ENCODE measurements around the gene GRK5. TPM values are rescaled to one million over a fixed set of nuclear protein-coding genes. Genes with fewer than 3 reads are reported as not detected.
"Not testable (repeated sequence)": the region's sequence is repeated elsewhere in the genome, so short reads cannot be mapped to it uniquely, and the experiment has no call there.

GRK5 gene
- total RNA-seq, 2 experiments from 2014 or later: 23.2 to 29.5 TPM

DNA sequence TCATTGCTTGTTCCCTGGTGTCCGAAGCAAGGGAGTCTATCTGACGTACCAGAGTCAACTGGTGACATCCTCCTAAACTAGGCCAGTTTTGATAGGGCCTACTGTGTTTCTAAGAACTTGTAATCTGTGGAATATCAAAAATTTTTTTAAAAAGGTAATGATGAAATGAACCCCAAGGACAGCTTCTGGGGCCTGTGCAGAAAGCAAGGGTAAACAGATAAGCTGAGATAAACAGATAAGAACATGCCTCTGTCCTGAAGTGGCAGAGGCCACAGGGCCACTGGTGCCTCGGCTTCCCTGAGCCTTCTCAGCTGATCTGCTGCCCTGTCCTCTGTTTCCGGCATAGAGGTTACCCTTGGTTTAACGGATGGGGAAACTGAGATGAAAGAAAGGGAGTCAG is 8.8 kb downstream of the GRK5 start:
- no peak for ATAC-seq
- CTCF ChIA-PET: no interaction called here
- no peaks in the 10 kb centered on the region for H3K9me3 Mint-ChIP-seq (ENCODE audit: low read depth)
- H3K4me1 Mint-ChIP-seq: peaks cover 32% of the 10 kb centered on the region
- no peak overlapping the region for H3K4me3 Mint-ChIP-seq
- H3K27me3 Mint-ChIP-seq: no peaks in the 10 kb centered on the region
- no peak for DNase-seq
- peaks cover 6% of the 10 kb centered on the region for H3K36me3 Mint-ChIP-seq
- H3K27ac Mint-ChIP-seq: no peak overlapping the region

DNA sequence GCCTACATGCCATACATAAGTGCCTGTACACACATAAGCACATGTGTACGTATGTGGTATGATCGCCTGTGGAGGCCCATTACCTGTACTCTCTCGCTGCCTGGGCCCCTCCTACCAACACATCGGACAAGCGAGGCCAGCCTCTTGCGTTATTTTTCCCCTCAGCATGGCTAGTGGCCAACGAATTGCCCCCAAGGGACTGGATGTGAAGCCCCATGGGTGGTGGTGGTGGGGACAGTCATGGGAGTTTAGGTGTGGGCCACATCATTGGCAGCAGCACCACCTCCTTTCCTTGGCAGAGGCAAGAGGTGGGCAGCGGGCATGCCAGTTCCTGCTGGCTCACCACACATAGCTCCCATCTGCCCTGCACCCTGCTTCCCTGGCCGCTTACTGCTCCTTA is 10.0 kb downstream of the GRK5 start:
- CTCF ChIA-PET: interaction anchor here (1.1 to 1.8 kb wide), 2 partner anchors 8 to 15 kb away, joined by 3 to 8 read pairs; no protein-coding TSS in a partner anchor
- Mint-ChIP-seq H3K9me3 (ENCODE audit: low read depth) (no peaks in the 10 kb centered on the region), H3K4me1 (peaks cover 27% of the 10 kb centered on the region), H3K4me3 (no peak overlapping the region), H3K27me3 (no peaks in the 10 kb centered on the region), H3K36me3 (peaks cover 4% of the 10 kb centered on the region), H3K27ac (no peak overlapping the region)
- ATAC-seq (no peak), DNase-seq (no peak)

DNA sequence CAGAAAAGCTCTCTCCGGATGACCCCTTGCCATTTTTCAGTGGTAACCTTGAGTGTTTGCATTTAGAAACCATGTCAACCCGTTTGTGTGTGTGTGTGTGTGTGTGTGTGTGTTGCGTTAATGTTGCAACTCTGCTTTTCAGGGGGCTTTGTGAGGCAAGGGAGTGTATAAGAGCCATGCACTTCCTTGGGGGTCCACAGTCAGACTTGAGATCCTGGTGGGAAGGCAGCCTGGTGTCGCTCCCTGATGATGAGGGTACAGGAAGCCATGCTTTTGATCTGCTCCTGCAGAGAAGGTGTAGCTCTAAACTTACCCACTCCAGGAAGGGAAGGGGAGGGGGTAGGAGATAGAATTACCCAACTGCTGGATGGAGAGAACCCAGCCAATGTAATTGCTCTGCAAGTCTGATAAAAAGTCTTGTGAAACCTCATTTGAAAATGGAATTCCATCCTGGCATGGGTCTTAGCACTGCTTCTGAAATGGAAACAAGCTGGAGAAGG is 10.7 kb downstream of the GRK5 start:
- peaks cover 20% of the 10 kb centered on the region for H3K4me1 Mint-ChIP-seq
- H3K27me3 Mint-ChIP-seq: no peaks in the 10 kb centered on the region
- no peaks in the 10 kb centered on the region for H3K9me3 Mint-ChIP-seq (ENCODE audit: low read depth)
- no peak overlapping the region for H3K27ac Mint-ChIP-seq
- CTCF ChIA-PET: interaction anchor here (1.1 to 1.8 kb wide), 2 partner anchors 9 to 14 kb away, joined by 3 to 8 read pairs; no protein-coding TSS in a partner anchor
- no peak overlapping the region for H3K4me3 Mint-ChIP-seq
- ATAC-seq (no peak), DNase-seq (no peak)
- H3K36me3 Mint-ChIP-seq: peaks cover 3% of the 10 kb centered on the region

GRCh38 chr10:119219871-119220270 is 12.5 kb downstream of the GRK5 start:
- CTCF ChIA-PET: interaction anchor here (1.0 to 1.1 kb wide), 3 partner anchors 8 to 13 kb away, joined by 3 to 7 read pairs (median 3); partner anchors contain the start of gene GRK5
- no peaks in the 10 kb centered on the region for H3K9me3 Mint-ChIP-seq (ENCODE audit: low read depth)
- ATAC-seq: no peak

DNA sequence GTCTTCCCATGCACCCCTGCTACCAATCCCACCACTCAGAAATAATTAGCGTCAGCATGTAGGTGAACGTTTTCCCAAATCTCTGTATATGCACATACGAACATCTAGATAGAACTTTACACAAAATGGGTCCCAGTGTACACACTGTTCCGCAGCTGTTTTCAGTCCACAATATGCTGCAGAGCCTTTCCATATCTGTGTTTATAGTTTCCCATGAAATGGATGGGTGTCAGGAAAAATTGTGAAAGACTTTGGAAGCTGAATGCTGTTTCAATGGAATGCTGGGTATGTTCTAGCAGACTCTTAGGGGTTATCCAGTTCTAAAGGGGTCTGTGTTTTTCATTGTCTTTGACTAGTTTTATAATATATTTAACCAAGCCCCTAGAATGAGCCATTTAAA is 13.8 kb downstream of the GRK5 start:
- CTCF ChIA-PET: interaction anchor here (1.8 kb wide), 1 partner anchor 12 kb away, joined by 10 read pairs; no protein-coding TSS in a partner anchor
- Mint-ChIP-seq H3K27ac (no peak overlapping the region), H3K4me1 (peaks cover 9% of the 10 kb centered on the region), H3K4me3 (no peak overlapping the region), H3K9me3 (ENCODE audit: low read depth) (no peaks in the 10 kb centered on the region), H3K27me3 (no peaks in the 10 kb centered on the region), H3K36me3 (no peaks in the 10 kb centered on the region)
- DNase-seq (no peak), ATAC-seq (no peak)

More at GRCh38 chr10:119219871-119220270, 12.5 kb downstream of the GRK5 start:
- Mint-ChIP-seq H3K27me3 (no peaks in the 10 kb centered on the region), H3K36me3 (no peaks in the 10 kb centered on the region), H3K4me1 (peaks cover 10% of the 10 kb centered on the region), H3K4me3 (no peak overlapping the region), H3K27ac (no peak overlapping the region)
- DNase-seq: no peak

GRCh38 chr10:119221666-119222065 is 14.3 kb downstream of the GRK5 start:
- Mint-ChIP-seq H3K9me3 (ENCODE audit: low read depth) (no peaks in the 10 kb centered on the region), H3K36me3 (no peaks in the 10 kb centered on the region), H3K4me3 (no peak overlapping the region), H3K27ac (no peak overlapping the region), H3K27me3 (no peaks in the 10 kb centered on the region), H3K4me1 (peaks cover 9% of the 10 kb centered on the region)
- CTCF ChIA-PET: interaction anchor here (1.8 kb wide), 1 partner anchor 12 kb away, joined by 10 read pairs; no protein-coding TSS in a partner anchor
- ATAC-seq: no peak
- DNase-seq: no peak

DNA sequence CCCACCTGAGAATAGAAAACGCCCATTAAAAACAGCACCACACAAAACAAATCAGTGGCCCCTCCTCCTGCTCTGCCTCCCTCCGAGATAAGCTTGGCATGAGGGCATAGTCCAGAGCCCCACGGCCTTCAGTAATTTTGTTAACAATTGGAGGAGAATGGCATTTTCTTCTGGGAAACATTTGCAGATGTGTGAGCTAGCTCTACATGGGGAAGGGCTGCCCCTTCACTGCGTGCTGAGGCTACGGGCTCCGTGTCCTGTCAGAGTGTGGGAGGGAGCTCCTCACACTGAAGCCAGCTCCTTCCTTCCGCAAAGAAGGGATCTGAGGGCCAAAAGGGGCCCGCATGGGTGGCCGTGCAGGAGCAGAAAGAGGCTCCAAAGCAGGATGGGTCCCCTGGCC is 15.2 kb downstream of the GRK5 start:
- H3K36me3 Mint-ChIP-seq: no peaks in the 10 kb centered on the region
- H3K27ac Mint-ChIP-seq: no peak overlapping the region
- ATAC-seq: no peak
- CTCF ChIA-PET: interaction anchor here (1.8 kb wide), 1 partner anchor 13 kb away, joined by 10 read pairs; no protein-coding TSS in a partner anchor
- no peak for DNase-seq
- no peaks in the 10 kb centered on the region for H3K9me3 Mint-ChIP-seq (ENCODE audit: low read depth)
- H3K4me3 Mint-ChIP-seq: no peak overlapping the region
- H3K4me1 Mint-ChIP-seq: peaks cover 9% of the 10 kb centered on the region
- no peaks in the 10 kb centered on the region for H3K27me3 Mint-ChIP-seq

DNA sequence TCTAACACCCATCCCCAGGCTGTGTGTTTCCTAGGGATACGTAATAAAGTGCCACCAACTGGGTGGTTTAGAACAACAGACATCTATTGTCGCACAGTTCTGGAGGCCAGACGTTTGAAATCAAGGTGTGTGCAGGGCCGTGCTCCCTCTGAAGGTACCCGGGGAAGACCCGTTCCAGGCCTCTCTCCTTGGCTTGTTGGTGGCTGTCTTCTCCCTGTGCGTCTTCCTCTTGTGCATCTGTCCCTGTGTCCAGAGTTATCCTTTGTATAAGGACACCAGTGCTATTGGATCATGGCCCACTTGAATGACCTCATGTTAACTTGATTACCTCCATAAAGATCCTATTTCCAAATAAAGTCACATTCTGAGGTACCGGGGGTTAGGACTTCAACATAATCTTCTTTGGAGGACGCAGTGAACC is 15.6 kb downstream of the GRK5 start:
- CTCF ChIA-PET: interaction anchor here (1.8 kb wide), 1 partner anchor 13 kb away, joined by 10 read pairs; no protein-coding TSS in a partner anchor
- H3K4me1 Mint-ChIP-seq: peaks cover 9% of the 10 kb centered on the region
- no peaks in the 10 kb centered on the region for H3K9me3 Mint-ChIP-seq (ENCODE audit: low read depth)
- H3K36me3 Mint-ChIP-seq: peaks cover 2% of the 10 kb centered on the region
- DNase-seq (no peak), ATAC-seq (no peak)
- H3K4me3 Mint-ChIP-seq: no peak overlapping the region
- H3K27ac Mint-ChIP-seq: no peak overlapping the region
- H3K27me3 Mint-ChIP-seq: no peaks in the 10 kb centered on the region

GRCh38 chr10:119225083-119225658 is 17.8 kb downstream of the GRK5 start:
- peaks cover under 1% of the 10 kb centered on the region for H3K9me3 Mint-ChIP-seq (ENCODE audit: low read depth)
- H3K27me3 Mint-ChIP-seq: no peaks in the 10 kb centered on the region
- no peak for DNase-seq
- H3K4me1 Mint-ChIP-seq: peaks cover 9% of the 10 kb centered on the region
- H3K27ac Mint-ChIP-seq: no peak overlapping the region
- CTCF ChIA-PET: interaction anchor here (0.9 kb wide), 1 partner anchor 19 kb away, joined by 4 read pairs; no protein-coding TSS in a partner anchor
- peaks cover 12% of the 10 kb centered on the region for H3K36me3 Mint-ChIP-seq
- ATAC-seq: no peak
- no peak overlapping the region for H3K4me3 Mint-ChIP-seq

DNA sequence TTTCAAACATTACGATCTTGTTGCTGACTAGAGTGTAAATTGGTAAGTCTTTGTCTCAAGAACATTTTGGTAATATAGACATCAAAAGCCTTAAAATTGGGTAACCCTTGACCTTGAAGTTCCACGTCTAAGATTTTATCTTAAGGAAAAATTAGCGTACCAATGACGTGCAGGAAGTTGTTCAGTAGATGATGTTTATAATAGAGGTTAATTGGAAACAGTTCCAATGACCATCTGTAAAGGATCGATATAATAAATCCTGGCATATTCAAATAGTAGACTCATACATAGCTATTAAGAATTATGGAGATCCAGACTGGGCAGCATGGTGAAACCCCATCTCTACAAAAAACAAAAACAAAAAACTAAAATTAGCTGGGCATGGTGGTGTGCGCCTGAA is 20.5 kb downstream of the GRK5 start:
- H3K4me3 Mint-ChIP-seq: no peak overlapping the region
- peaks cover 31% of the 10 kb centered on the region for H3K36me3 Mint-ChIP-seq
- H3K27me3 Mint-ChIP-seq: no peaks in the 10 kb centered on the region
- ATAC-seq (no peak), DNase-seq (no peak)
- peaks cover 12% of the 10 kb centered on the region for H3K4me1 Mint-ChIP-seq
- H3K9me3 Mint-ChIP-seq (ENCODE audit: low read depth): peaks cover 13% of the 10 kb centered on the region
- no peak overlapping the region for H3K27ac Mint-ChIP-seq
- CTCF ChIA-PET: no interaction called here

- ATAC-seq (no peak), DNase-seq (no peak)
- Mint-ChIP-seq H3K27me3 (no peaks in the 10 kb centered on the region), H3K27ac (no peak overlapping the region), H3K9me3 (ENCODE audit: low read depth) (peaks cover 13% of the 10 kb centered on the region), H3K4me3 (no peak overlapping the region), H3K36me3 (peaks cover 33% of the 10 kb centered on the region), H3K4me1 (peaks cover 32% of the 10 kb centered on the region)
- CTCF ChIA-PET: interaction anchor here (2.0 kb wide), 1 partner anchor 74 kb away, joined by 4 read pairs; no protein-coding TSS in a partner anchor
Measured at GRCh38 chr10:119231654-119232053, 24.3 kb downstream of the GRK5 start.

DNA sequence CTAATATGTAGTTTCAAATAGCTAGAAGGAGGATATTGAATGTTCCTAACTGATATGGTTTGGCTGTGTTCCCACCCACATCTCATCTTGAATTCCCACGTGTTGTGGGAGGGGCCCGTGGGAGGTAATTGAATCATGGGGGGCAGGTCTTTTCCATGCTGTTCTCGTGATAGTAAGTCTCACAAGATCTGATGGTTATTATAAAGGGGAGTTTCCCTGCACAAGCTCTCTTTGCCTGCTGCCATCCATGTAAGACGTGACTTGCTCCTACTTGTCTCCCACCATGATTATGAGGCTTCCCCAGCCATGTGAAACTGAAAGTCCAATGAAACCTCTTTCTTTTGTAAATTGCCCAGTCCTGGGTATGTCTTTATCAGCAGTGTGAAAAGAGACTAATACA is 25.1 kb downstream of the GRK5 start:
- Mint-ChIP-seq H3K9me3 (ENCODE audit: low read depth) (peaks cover 13% of the 10 kb centered on the region), H3K36me3 (peaks cover 33% of the 10 kb centered on the region), H3K4me1 (peaks cover 40% of the 10 kb centered on the region), H3K27ac (peak overlapping the region; percentile 9)
- not testable (repeated sequence) for H3K27me3 Mint-ChIP-seq, DNase-seq, ATAC-seq, H3K4me3 Mint-ChIP-seq
- CTCF ChIA-PET: interaction anchor here (0.6 to 2.0 kb wide), 3 partner anchors 15 to 73 kb away, joined by 3 to 4 read pairs (median 3); no protein-coding TSS in a partner anchor

- H3K27me3 Mint-ChIP-seq: no peaks in the 10 kb centered on the region
- DNase-seq (peak; percentile 63), ATAC-seq (peak; percentile 76)
- H3K4me1 Mint-ChIP-seq: peaks cover 48% of the 10 kb centered on the region
- peaks cover 13% of the 10 kb centered on the region for H3K9me3 Mint-ChIP-seq (ENCODE audit: low read depth)
- no peak overlapping the region for H3K4me3 Mint-ChIP-seq
- peaks cover 31% of the 10 kb centered on the region for H3K36me3 Mint-ChIP-seq
- CTCF ChIA-PET: interaction anchor here (1.1 to 2.0 kb wide), 2 partner anchors 10 to 72 kb away, joined by 3 to 4 read pairs; no protein-coding TSS in a partner anchor
- peak overlapping the region; percentile 69 for H3K27ac Mint-ChIP-seq
Measured at GRCh38 chr10:119233123-119233820, 25.9 kb downstream of the GRK5 start.

Data from activated CD8-positive, alpha-beta memory T cell treated with anti-CD3 and anti-CD28 coated beads, Interleukin-2, amount 10 ng/mL, durations not matched to agents 7 days and 5 days (primary cell).